ENCODE measurements around the gene RND1.
A peak's percentile ranks its signal among the peaks of the same experiment; 100 is the strongest.
"Not testable (repeated sequence)": the region's sequence is repeated elsewhere in the genome, so short reads cannot be mapped to it uniquely, and the experiment has no call there.

Gene RND1

DNA sequence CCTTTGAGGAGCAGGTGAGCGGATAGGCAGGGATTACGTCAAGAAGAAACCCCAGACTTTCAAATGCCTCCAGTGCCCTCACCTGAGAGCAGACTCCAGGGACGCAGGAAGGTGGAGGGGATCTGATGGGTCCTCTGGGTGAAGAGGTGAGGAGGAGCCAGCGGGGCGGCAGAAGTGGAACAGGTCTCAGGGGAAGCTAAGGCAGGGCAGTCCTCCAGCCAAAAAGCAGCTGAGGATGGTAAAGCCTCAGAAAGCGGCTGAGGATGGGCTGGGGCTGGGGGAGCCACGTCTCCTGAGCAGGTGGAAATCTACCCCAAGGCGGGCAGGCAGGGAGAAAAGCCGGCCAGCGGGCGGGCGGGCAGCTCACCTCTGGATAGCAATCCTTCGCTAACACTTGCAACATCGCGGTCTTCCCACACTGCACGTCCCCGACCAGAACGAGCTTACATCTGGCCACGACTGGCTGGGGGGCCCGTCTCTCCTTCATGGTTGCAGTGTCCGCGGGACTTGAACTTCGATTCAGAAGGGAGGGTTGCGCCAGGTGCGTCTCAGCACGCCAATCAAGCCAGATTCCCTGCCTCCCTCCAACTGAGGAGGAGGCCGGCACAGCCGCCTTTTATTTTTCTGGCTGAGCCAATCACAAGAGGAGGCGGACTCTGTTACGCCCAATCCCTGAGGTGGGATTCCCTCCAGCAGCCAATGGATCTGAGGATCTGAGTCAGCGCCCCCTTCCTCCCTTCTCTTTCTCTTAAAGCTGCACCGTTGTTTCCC, at the start of gene RND1:
Gene RND1 (minus strand): TSS at position 590 of the 771 bp plus-strand sequence. CDS start 103 bp downstream, at position 487.
- DNase-seq, result peak; percentile 73

DNA sequence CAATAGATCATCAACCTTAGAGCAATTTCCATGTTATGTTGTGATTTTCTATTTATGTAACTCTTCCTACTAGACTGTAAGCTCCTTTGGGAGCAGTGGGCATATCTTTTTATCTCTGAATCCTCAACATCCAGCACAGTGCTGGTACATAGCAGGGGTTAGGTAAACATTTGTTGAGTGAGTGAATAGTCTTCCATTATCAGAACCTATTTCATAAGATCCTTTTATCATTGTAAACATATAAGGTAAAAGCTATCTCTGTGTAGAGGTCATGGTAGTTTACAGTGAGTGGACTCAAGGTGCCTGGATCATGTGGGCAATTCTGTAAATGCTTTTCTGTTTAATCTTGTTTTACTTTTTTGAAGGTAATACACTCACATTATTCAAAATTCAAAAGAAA, 44.5 kb upstream of the RND1 start:
- DNase-seq, result no peak

DNA sequence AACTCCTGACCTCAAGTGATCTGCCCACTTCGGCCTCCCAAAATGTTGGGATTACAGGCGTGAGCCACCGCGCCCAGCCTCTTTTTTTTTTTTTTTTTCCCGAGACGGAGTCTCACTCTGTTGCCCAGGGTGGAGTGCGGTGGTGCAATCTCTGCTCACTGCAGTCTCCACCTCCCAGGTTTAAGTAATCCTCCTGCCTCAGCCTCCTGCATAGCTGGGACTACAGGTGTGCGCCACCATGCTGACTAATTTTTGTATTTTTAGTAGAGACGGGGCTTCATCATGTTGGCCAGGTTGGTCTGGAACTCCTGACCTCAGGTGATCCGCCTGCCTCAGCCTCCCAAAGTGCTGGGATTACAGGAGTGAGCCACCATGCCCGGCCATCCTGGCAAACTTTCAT, 44.0 kb upstream of the RND1 start:
- DNase-seq, result not testable (repeated sequence)

DNA sequence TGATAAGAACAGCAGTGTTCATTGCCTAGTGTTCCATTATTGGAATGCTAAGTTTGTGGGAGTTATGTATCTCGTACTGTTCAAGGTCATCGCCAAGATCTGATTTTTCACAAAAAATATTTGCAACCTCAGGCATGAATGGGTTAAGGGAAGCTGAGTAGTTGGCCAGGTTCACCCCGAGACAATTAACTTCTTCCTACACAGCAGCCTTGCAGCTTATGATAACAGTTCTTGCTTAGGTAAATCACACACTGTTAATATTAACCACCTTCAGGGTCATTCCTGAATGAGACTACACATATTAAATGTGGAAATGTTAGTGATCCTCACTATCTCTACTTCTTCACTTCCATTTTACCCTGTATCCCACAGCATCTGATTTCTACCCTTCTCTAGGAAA, 41.6 kb upstream of the RND1 start:
- no peak for DNase-seq

DNA sequence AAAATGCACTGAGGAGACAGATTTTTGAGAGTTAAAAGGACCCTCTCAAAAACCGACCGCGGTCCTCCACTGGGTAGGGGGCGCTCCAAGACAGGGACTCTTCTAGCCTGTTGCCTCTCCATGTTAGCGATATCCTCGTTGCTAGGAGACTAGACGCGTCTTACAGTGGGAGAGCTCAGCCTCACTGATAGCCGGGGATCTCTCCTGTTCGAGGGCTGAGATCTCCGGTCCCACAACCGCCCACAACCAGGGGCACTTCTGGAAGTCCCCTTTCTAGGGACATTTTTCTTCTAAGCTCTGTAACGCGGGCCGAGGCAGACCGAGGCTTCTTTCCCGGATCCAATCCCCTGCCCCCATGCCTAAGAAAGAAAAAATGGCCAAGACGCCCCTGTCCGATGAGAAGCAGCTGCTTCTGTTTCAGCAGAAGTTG, 38.3 kb upstream of the RND1 start:
- DNase-seq, result peak; percentile 70

DNA sequence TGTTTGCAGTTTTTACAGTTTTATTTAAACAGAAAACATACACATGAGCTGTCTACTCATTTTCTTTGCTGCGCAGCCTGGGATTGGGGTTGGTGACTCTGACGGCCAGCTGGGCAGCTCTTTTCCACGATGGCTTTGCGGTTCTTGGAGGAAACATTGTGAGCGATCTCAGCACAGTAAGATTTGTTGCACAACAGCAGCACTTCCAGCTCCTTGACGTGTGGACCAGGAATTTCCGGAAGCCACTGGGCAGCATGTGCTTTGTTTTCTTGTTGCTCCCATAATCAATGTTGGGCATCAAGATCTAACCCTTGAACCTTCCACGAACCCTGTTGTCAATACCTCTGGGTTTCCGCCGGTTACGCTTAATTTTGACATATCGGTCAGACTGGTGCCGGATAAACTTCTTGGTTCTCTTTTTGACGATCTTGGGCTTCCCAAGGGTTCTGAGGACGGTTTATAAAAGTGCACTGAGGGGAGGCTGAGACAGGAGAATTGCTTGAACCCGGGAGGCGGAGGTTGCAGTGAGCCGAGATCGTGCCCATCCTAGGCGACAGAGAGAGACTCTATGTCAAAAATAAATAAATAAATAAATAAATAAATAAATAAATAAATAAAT, 37.8 kb upstream of the RND1 start:
- DNase-seq, result no peak

DNA sequence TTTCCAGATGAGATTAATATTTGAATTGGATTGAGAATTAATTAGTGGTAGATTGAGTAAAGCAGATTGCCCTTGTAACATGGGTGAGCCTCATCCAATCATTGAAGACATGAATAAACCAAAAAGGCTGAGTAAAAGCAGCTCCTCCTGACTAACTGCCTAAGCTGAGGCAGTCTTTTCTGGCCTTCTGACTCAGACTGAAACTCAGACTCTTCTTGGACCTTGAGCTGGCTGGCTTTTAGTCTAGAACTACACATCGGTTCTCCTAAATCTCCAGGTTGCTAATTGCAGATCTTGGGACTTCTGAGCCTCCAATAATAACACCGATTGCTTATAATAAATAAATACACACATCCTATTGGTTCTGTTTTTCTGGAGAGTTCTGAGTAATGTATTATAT, 35.6 kb upstream of the RND1 start:
- DNase-seq, result no peak

DNA sequence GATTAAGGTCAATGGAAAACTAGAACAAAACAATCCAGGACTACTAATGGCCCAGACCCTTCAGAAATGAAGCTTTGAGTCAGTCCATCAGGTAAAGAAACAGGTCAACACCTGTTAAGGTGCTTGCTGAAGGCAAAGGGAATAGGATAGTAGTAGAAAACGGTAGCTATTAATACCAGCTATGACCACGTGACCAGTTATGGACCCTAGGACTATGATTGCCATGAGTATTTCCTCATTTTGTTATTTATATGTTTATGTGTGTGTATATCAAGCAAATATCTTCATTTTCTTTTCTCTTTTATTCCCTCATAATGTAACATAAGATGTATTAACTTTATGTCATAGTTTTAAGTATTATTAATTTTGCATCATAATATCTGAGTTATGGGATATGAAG, 34.0 kb upstream of the RND1 start:
- DNase-seq, result no peak

DNA sequence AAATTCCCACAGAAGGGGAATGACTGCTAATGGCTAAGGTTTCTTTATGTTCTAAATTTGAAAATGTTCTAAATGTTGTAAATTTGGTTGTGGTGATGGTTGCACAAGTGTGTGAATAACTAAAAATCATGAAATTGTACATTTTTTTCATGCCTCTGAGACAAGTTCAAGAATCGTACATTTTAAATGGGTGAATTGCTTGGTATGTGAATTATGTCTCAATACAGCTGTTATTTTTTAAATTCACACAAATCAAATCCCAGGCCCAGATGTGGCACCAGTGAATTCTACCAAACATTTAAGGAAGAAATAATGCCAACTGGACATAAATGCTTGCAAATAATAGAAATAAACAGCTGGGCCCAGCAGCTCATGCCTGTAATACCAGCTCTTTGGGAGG, 28.6 kb upstream of the RND1 start:
- no peak for DNase-seq

DNA sequence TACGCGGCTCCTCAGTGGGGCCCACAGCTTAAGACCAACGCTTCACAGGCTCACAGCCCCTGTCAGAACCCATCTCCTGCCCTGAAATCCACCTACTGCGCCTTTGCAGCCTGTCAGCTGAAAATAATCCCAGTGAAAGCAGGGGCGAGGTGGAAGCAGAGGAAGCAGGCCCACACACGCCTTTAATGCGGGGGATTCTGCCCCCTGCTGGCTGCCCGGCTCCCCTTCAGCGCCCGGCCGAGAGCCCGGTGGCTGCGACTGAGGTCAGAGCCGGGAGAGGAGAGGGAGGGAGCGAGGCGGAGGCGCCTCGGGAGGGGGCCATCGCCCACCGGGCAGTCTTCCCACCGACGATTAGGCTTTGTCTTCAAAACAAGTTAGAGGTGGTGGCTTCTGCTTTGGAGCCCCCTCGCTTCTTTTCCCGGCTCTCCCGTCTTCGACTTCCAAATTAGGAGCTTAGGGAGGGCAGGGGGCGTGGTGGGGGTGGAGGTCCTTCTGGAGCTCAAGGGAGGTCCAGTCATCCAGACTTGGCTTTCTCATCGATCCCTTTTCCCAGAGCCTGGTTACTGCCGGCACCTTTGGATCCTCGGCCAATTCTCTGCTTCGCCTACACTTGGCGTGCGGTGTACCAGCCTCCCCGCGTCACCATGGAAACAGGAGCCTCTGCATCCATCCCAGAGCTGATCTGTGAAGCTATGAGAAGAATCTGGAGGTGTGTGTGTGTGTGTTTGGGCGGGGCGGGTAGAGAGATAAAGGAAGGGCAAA, 25.2 kb upstream of the RND1 start:
- DNase-seq, result peak; percentile 56

DNA sequence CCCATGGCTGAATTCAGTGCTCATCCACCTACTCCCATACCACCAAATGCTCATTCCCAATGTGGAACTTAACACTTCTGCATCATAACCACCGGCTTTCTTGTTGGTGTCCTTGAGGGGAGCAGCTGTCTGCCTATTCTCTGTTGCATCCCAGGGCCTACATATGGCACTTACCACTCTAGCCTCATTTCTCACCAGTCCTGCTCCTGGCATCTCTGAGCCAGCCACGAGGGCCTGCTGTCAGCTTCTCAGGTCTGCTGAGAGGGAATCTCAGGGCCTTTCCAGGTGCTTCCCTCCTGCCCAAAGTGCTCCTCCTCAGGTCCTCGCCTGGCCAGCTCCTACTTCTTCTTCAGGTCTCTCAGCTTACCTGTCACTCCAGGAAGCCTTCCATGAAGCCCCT, 24.0 kb upstream of the RND1 start:
- no peak for DNase-seq

DNA sequence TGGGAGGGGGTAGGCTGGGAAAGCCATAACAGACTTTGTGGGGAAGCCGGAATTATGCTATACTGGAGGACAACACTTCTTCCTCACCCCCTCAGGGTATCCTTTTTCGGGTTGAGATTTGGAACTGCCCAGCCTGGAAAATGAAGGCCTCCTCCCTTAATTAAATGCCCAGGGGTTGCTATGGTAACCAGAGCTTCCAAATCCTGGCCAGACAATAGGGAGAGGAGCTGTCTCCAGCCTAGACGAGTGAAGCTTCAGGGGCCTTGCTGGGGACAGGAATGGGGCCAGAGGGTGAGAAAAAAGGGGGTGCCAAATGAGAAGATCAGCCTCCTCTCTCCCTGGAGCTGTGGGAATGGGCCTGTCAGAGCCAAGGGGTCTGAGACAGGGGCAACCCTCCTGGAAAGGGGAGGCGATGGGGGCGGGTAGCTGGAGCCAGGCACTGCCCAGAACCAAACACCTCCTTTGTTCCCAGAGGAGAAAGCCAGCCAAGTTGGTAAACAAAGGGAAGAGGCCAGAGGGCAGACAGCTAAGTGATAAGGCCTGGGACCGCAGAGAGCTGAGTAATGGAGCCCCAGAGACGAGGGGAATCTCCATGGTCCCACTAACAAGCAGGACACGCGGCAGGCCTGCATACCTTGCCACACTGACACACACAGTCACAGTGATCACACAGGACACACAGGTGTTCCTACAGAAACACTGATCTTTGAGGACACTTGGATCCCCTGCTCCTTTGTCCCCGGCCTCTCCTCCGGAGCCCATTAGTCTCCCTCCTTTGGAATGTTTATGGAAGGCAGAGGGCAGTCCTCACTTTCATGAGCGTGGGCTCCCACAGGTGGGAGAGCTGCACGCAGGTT, 17.9 kb upstream of the RND1 start:
- DNase-seq, result no peak

DNA sequence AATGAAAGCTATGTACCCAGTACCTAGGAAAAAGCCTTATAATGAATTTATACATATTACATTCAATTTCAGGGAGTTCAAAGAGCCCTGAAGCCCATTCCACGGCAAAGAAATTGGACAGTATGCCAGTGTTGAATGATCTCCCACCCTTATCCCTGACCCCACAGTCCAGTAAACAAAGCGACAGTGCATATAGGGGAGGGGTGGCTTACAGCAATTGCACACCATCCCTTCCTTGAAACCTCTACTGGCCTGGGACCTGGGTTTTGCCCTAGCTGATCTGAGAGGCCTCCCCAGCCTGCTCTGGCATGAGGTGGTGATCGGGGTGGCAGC, 17.3 kb upstream of the RND1 start:
- DNase-seq, result no peak

DNA sequence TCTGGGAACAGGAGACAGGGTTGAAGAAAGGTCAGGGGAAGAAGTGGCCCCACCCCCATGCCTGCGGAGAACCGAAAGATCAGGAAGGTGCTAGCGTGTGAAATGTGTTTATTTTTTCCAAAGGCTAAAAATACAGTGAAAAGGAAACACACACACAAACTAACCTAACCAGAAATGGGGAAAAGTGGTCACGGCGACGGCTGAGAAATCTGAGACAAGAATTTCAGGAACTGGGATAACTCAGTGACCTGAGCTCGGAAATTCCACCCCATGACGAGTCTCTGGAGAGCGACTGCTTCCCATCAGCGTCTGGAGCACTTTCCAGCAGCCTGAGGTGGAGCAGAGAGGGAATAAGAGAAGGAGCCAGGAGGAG, 16.6 kb upstream of the RND1 start:
- no peak for DNase-seq

DNA sequence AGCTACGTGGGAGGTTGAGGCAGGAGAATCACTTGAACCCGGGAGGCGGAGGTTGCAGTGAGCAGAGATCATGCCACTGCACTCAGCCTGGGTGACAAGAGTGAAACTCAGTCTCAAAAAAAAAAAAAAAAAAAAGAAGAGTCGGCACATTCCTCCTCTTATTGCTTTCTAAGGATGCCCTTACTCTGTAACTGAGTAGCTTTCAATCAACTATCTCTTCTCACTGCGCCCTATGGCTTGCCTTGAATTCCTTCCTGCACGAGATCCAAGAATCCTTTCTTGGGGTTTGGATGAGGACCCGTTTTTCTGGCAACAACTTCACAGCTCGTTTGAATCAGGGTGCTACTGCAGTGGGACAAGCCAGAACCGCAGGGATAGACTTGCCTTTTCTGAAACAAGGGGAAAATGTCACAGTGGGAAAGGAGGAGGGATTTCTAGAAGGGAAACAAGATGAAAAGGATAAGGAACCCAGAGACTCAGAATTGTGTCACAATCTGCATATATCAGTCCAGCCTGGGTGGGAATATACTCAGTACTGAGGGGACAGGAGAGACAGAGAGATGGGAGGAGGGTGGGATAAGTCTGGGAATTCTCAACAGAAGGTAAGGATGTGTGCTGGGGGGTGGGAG, 16.1 kb upstream of the RND1 start:
- DNase-seq, result no peak

DNA sequence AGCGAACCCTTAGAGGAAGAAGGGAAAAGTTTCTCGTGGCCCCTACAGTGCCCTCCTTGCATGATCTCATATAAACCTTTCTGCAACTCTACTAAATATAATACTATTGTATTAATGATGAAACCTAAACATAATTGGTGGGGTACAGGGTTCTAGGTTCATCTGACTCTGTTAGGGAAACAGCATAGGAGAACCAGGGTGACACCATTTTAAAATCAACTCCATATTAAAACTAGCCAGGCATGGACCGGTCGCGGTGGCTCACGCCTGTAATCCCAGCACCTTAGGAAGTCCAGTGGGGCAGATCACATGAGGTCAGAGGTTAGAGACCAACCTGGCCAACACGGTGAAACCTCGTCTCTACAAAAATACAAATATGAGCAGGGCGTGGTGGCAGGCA, 15.0 kb upstream of the RND1 start:
- no peak for DNase-seq

DNA sequence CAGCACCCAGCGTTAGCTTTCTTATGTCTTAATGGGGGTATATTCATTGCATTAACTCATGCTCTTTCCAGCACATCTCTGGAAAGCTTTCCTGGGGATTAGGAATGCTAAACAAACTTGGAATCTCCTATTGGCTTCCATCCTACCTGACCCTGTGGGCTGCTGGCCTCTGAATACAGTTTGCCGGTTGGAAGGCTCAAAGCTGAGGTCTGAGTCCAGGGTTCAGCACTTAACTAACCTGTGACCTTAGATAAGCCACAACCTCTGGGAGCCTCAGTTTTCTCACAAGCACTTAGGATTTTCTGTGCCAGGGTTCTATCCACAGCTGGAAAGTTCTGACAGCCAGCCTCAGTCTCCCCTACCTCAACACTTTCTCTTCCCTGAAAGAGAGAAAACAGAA, 12.9 kb upstream of the RND1 start:
- DNase-seq, result no peak

DNA sequence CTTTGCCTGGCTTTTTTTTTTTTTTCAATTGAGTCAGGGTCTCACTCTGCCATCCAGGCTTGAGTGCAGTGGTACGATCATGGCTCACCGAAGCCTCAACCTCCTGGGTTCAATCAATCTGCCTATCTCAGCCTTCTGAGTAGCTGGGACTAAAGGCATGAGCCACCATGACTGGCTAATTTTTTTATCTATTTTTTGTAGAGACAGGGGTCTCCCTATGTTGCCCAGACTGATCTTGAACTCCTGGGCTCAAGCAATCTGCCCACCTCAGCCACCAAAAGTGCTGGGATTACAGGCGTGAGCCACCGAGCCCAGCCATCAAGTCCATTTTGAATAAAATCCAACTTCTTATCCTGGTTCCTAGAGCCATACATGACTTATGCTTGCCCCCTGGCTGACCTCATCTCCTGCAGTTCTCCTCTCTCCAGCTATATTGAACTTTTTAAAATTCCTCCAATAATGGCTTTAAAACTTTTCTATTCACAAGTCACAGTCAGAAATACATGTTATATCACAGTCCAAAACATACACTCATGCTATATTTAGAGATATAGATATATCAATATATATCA, 10.4 kb upstream of the RND1 start:
- DNase-seq, result no peak

DNA sequence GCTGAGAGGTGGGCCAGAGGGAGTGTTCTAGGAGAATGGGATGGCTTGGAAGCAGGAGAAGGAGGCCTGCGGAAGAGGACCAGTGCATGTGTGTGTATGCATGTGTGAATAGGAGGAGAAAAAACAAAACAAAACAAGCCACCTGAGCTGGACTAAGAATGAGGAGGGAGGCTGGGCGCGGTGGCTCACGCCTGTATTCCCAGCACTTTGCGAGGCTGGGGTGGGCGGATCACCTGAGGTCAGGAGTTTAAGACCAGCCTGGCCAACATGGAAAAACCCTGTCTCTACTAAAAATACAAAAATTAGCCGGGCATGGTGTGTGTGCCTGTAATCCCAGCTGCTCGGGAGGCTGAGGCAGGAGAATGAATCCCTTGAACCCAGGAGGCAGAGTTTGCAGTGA, 7.9 kb upstream of the RND1 start:
- DNase-seq, result not testable (repeated sequence)

DNA sequence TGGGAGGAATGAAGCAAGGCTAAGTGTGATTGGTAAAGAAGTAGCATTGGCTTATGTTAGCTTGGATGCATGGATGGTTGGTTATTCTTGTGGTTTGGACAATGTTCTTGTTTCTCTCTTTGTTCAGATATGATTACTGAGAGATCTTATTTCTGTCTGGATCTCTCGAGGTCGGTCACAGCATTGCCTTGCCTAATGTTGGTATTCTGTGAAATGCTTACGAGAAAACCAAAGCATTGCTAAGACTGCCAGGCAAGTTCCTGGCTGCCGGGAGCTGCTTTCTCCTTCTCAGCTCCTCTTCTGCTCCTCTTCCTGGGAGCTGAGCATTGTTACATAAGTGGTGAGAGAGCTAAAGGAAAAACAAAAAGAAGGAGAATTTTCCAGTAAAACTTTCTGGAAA, 7.4 kb upstream of the RND1 start:
- DNase-seq, result no peak

DNA sequence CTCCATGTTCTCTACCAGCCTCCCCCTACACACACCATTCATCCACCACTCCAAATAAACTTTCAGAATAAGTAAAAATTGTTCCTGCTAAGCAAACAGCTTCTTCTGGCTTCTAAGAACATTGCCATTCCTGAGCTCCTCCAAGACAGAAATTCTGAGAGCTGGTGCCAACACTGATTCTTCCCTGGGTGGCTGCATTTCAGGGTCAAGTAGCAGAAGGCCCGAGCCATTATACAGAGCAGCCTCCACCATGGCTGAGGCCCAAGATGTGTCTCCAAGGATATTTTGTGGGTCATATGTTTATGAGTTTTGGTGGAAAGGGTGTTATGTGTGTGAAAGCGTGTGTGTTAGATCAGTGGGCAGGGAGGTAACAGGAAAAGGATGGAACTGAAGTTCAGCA, 3.5 kb upstream of the RND1 start:
- no peak for DNase-seq

DNA sequence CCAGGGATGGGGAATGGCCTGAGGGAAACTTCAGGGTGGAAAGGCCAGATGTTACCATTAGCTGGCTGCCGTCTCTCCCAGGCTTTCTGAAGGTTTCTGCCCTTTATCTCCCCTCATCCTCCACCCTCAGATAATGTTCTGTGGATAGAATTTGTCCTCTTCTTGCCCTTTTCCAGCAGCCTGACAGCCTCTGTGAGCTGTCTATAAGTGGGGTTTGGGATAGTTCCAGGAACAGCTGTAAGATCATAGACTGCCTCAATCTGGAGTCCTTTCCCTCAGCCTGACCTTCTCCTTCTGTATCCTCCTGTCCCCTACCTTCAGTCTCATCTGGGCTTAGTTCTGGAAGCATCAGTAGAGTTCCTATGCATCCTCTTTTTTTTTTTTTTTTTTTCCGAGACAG, 2.8 kb upstream of the RND1 start:
- DNase-seq, result no peak

All from activated CD4-positive, alpha-beta T cell treated with anti-CD3 and anti-CD28 coated beads for 1 hour (primary cell).